Loucy (cell line): ENCODE measurements around the gene CCND1.

Experiments
- EZH2phosphoT487 ChIP-seq: fragments of 200-600 bp; IDR thresholded peaks from 2 replicates; pipeline ENCODE4 v1.6.1; 2018; ENCODE audit warnings: antibody characterized with exemption, mild to moderate bottlenecking, moderate library complexity, borderline replicate concordance
- TF ChIP-seq, protein P1 (sequence below): fragments of 200-600 bp; sonication (generic); conservative IDR thresholded peaks from 2 replicates; pipeline ENCODE4 v1.5.1; 2014; ENCODE audit warnings: mild to moderate bottlenecking, antibody characterized with exemption, low read length

DNA sequence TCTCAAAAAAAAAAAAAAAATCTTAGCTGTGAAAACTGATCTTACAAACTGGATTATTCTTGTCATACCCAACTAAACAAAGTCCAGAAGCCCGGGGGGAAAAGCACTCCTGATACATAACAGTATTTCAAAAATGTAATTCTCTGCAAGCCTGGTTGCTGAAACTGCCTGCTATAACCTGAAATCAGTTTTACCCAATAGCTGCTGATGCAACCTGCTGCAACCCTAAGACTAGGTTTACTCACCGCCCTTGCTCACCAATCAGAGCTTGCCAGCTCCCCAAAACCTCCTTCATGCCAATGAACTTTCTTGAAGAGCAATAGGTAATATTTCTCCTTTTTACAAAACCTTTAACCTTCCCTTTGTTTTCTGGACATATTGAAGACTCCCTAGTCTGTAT, 50.5 kb downstream of the CCND1 start:
- TF ChIP-seq, protein P1, sequence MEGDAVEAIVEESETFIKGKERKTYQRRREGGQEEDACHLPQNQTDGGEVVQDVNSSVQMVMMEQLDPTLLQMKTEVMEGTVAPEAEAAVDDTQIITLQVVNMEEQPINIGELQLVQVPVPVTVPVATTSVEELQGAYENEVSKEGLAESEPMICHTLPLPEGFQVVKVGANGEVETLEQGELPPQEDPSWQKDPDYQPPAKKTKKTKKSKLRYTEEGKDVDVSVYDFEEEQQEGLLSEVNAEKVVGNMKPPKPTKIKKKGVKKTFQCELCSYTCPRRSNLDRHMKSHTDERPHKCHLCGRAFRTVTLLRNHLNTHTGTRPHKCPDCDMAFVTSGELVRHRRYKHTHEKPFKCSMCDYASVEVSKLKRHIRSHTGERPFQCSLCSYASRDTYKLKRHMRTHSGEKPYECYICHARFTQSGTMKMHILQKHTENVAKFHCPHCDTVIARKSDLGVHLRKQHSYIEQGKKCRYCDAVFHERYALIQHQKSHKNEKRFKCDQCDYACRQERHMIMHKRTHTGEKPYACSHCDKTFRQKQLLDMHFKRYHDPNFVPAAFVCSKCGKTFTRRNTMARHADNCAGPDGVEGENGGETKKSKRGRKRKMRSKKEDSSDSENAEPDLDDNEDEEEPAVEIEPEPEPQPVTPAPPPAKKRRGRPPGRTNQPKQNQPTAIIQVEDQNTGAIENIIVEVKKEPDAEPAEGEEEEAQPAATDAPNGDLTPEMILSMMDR = no peak
- TF ChIP-seq EZH2phosphoT487 = no peak
